ENCODE data around the gene SYT6. TPM values are rescaled to one million over a fixed set of nuclear protein-coding genes. Genes with fewer than 3 reads are reported as not detected.

The SYT6 gene
- total RNA-seq, 1 experiment from 2014 or later = not detected

DNA sequence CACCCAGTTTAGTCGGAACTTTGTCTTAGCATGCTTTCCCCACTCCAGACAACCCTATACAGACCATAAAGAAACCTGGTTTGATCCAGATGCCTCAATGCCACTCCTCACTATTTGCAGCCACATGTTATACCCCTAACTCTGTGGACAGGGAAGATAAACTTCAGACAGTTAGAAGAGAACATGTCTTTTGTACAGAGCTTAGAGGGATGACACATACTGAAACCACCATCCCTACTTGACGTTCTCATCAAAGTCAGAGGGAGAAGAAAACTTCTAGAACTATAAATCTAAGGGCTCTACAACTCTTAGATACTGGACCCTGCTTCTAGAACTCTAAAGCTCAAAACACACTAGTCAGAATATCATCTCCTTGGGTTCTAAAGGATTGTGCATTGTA lies 3.7 kb downstream of the SYT6 start:
- Histone ChIP-seq H3K4me2 (ENCODE audit: low read length) (no peak overlapping the region), H3K9ac (ENCODE audit: low read length) (no peak overlapping the region), H3K79me2 (ENCODE audit: insufficient read depth, low read length) (no peaks in the 10 kb centered on the region), H3K9me3 (ENCODE audit: control insufficient read depth in 1 of 2, insufficient read depth in 1 of 2, low read depth in 1 of 2, low read length in 2 of 2) (no peaks in the 10 kb centered on the region), H3K4me1 (ENCODE audit: control insufficient read depth in 1 of 2, insufficient read depth in 2 of 2, low read length in 2 of 2) (no peaks in the 10 kb centered on the region), H3K27ac (ENCODE audit: low read depth, low read length) (no peak overlapping the region), H3K4me3 (replicated peaks in 1 of 2; ENCODE audit: low read depth in 1 of 2, low read length in 2 of 2) (no peak overlapping the region), H3K9me2 (ENCODE audit: insufficient read depth) (no peaks in the 10 kb centered on the region), H4K20me1 (ENCODE audit: insufficient read depth) (no peaks in the 10 kb centered on the region), H2AFZ (ENCODE audit: low read depth, low read length, poor library complexity, severe bottlenecking) (no peak overlapping the region), H3K36me3 (ENCODE audit: control insufficient read depth in 1 of 2, insufficient read depth in 2 of 2, low read length in 2 of 2) (no peaks in the 10 kb centered on the region), H3K27me3 (ENCODE audit: insufficient read depth, low read length) (0 out of 2 replicates have a peak, but pooled peaks cover 4% of the 10 kb centered on the region)
- POLR2A ChIA-PET = no interaction called here
- TF ChIP-seq CBX3 (IDR thresholded peaks at IDR 0.05; ENCODE audit: low read depth) = no peak
- TF ChIP-seq, protein P1, sequence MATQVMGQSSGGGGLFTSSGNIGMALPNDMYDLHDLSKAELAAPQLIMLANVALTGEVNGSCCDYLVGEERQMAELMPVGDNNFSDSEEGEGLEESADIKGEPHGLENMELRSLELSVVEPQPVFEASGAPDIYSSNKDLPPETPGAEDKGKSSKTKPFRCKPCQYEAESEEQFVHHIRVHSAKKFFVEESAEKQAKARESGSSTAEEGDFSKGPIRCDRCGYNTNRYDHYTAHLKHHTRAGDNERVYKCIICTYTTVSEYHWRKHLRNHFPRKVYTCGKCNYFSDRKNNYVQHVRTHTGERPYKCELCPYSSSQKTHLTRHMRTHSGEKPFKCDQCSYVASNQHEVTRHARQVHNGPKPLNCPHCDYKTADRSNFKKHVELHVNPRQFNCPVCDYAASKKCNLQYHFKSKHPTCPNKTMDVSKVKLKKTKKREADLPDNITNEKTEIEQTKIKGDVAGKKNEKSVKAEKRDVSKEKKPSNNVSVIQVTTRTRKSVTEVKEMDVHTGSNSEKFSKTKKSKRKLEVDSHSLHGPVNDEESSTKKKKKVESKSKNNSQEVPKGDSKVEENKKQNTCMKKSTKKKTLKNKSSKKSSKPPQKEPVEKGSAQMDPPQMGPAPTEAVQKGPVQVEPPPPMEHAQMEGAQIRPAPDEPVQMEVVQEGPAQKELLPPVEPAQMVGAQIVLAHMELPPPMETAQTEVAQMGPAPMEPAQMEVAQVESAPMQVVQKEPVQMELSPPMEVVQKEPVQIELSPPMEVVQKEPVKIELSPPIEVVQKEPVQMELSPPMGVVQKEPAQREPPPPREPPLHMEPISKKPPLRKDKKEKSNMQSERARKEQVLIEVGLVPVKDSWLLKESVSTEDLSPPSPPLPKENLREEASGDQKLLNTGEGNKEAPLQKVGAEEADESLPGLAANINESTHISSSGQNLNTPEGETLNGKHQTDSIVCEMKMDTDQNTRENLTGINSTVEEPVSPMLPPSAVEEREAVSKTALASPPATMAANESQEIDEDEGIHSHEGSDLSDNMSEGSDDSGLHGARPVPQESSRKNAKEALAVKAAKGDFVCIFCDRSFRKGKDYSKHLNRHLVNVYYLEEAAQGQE (IDR thresholded peaks at IDR 0.05; ENCODE audit: low read depth) = no peak
- TF ChIP-seq, protein P2, sequence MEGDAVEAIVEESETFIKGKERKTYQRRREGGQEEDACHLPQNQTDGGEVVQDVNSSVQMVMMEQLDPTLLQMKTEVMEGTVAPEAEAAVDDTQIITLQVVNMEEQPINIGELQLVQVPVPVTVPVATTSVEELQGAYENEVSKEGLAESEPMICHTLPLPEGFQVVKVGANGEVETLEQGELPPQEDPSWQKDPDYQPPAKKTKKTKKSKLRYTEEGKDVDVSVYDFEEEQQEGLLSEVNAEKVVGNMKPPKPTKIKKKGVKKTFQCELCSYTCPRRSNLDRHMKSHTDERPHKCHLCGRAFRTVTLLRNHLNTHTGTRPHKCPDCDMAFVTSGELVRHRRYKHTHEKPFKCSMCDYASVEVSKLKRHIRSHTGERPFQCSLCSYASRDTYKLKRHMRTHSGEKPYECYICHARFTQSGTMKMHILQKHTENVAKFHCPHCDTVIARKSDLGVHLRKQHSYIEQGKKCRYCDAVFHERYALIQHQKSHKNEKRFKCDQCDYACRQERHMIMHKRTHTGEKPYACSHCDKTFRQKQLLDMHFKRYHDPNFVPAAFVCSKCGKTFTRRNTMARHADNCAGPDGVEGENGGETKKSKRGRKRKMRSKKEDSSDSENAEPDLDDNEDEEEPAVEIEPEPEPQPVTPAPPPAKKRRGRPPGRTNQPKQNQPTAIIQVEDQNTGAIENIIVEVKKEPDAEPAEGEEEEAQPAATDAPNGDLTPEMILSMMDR (IDR thresholded peaks at IDR 0.05 in 2 of 3, conservative IDR thresholded peaks at IDR 0.05 in 1 of 3; ENCODE audit: borderline replicate concordance in 1 of 3, insufficient read depth in 1 of 3, low read depth in 2 of 3, low read length in 2 of 3) = no peak
- no peak for TF ChIP-seq EGR1 (IDR thresholded peaks at IDR 0.05; ENCODE audit: low read depth)
- no peak for TF ChIP-seq CEBPB (IDR thresholded peaks at IDR 0.05; ENCODE audit: low read depth)
- TF ChIP-seq TCF7L2 (IDR thresholded peaks at IDR 0.05; ENCODE audit: borderline replicate concordance, extremely low read depth, insufficient read depth, insufficient read length) = no peak
- TF ChIP-seq, protein P3, sequence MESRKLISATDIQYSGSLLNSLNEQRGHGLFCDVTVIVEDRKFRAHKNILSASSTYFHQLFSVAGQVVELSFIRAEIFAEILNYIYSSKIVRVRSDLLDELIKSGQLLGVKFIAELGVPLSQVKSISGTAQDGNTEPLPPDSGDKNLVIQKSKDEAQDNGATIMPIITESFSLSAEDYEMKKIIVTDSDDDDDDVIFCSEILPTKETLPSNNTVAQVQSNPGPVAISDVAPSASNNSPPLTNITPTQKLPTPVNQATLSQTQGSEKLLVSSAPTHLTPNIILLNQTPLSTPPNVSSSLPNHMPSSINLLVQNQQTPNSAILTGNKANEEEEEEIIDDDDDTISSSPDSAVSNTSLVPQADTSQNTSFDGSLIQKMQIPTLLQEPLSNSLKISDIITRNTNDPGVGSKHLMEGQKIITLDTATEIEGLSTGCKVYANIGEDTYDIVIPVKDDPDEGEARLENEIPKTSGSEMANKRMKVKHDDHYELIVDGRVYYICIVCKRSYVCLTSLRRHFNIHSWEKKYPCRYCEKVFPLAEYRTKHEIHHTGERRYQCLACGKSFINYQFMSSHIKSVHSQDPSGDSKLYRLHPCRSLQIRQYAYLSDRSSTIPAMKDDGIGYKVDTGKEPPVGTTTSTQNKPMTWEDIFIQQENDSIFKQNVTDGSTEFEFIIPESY (IDR thresholded peaks at IDR 0.05; ENCODE audit: extremely low read depth, insufficient replicate concordance, low read length) = no peak
- no peak for TF ChIP-seq EZH2 (IDR thresholded peaks at IDR 0.05)
- DNase-seq (ENCODE audit: low read depth, low spot score) = no peak
- no TSS peak for BruUV-seq (replicated peaks)
- no peak for ATAC-seq
- CTCF ChIA-PET = no interaction called here
- RAD21 ChIA-PET (ENCODE audit: low non-redundant PET in 1 of 2, low total read pairs in 2 of 2, uncharacterized antibody in 2 of 2, unreplicated experiment in 2 of 2) = no interaction called here
- intact Hi-C loops (cut with micrococcal nuclease) = no loop called here
